ENCODE data around the gene CHAT.

The CHAT gene

DNA sequence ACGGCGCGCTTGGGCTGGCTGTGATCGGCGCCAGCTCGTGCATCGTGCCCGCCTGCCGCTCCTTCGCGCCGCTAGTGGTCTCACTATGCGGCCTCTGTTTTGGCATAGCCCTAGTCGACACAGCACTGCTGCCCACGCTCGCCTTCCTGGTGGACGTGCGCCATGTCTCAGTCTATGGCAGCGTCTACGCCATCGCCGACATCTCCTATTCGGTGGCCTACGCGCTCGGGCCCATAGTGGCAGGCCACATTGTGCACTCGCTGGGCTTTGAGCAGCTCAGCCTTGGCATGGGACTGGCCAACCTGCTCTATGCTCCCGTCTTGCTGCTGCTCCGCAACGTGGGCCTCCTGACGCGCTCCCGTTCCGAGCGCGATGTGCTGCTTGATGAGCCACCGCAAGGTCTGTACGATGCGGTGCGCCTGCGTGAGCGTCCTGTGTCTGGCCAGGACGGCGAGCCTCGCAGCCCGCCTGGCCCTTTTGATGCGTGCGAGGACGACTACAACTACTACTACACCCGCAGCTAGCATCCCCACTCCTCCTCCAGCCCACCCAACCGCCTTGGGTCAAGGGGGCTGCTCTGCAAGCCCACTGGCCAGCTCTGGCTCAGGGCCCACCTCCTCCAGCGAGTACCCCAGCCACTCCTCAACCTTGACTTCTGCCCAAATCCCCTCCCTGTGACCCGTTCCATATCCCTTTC, 1.9 kb upstream of the CHAT start:
- FAIRE-seq (peak; percentile 9), DNase-seq (ENCODE audit: low spot score) (no peak)

DNA sequence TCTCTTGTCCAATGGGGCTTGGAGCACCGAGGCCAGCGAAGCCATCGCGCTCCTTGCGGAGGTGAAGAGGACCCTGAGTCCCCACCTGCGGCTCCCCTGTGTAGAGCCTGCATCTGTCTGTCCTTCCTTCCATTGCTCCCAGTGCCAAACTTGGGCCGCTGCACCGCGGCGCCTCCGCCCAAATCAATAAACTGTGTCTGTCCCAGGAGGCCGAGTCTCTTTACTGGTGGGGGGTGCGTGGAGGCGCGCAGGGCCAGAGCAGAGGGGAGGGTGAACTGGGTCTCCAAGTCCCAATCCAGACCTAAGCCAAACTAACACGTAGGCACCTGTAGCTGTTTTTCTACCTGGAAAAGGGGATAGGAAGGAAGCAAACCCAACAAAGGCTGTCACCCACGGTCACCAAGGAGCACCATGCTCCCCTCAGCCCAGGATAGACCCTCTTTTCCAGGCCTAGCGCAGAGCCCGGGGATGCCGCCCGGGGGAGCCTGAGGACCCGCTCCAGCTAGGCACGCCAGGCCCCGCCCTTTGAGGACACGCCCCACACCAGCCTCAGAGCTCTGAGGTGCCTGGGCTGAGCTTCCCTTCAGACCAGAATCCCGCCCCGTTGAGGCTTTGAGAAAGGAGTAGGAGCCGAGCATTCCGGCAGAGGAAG, 1.2 kb upstream of the CHAT start:
- DNase-seq (ENCODE audit: low spot score) (peak; percentile 64), FAIRE-seq (no peak)

GRCh38 chr10:49613165-49613881, 514 bp upstream of the CHAT start:
- FAIRE-seq: no peak
- no peak for DNase-seq (ENCODE audit: low spot score)

DNA sequence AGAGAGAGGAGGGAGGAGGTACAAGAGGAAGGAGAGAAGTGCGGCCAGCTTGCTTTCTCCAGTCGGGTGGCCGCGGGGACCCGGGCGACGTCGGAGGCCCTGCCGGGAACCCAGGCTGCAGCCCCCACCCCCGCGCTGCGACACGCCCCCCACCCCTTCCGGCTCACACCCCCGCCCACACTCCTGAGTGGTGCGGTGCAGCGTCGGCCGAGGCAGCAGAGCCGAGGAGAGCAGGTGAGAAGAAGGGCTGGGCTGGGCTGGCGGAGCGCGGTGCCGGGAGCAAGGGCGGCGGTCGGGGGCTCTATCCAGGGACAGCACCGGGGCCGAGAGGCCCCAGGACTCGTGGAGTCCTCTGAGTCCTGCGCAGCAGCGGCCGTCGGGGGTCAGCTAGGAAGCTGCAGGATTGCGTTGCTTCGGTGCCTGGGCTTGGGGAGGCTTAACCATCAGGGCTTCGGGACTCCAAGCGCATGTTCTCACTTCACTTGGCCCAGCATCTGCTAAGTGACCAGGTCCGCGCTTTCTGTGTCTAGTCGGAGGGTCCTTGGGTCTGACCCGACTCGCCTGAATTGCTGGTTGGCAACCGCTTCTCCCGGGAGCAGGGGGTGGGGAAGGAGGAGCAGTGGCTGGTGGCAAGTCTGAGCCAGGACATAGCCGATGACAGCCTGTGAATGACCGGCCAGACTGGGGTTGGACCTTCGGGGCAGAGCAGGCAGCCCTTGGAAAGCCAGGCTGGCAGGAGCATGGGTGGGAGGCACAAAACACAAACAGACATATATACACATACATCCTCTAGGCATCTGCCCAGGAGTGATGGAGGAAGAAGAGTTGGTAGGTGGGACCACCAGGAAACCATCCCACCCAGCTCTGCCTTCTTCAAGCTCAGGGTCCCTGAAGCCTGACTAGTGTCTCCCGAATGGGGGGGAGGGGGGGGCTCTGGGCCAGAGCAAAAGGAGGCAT, 683 bp downstream of the CHAT start:
- no peak for FAIRE-seq
- no peak for DNase-seq (ENCODE audit: low spot score)

DNA sequence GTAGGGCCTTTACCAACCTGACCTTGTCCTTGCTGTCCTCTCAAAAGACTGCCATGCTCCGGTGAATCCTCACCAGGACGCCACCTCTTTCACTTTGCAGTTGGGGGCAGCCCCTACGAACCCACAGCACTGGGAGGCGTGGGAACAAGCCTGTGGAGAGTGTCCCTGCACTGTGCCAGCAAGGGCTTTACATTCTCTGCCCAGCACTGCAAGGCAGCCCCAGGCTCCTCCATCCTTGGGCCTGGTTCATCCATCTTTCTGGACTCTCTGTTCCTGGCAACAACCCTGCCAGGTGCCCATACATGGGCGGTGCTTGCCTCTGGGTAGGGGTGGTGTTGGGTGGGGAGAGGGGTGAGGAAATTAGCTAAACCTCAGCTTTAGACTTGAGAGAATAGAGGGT, 1.4 kb downstream of the CHAT start:
- FAIRE-seq: no peak
- DNase-seq (ENCODE audit: low spot score): no peak

GRCh38 chr10:49615721-49616120, 1.9 kb downstream of the CHAT start:
- peak; percentile 5 for FAIRE-seq
- DNase-seq (ENCODE audit: low spot score): no peak

DNA sequence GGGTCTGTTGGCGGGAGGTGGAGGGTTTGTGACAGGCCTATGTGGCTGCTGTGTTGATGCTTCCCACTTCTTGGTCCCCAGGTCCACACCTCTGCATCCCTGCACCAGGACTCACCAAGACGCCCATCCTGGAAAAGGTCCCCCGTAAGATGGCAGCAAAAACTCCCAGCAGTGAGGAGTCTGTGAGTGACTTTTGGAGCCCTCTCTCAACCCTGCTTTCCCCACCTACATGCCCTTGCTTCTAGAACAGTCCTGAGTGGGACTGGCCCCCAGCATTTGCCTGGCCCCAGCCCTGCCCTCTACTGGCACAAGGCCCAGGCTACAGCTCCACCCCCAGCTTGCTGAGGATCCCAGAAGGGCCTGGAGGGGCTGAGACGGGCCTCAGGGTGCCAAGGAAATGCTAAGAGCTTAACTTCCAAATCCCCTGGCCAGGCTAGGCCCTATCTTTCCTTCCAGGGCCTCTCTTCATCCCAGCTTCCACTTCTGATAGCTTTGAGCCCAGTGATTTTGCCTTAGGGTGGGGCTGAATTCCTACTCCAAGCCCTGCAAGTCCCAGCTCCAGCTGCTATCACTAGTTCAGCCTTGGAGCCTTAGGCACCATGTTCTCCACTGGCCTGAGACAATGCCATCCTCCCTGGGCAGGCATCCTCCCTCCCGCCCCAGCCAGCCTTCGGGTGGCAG, 2.7 kb downstream of the CHAT start:
- FAIRE-seq (no peak), DNase-seq (ENCODE audit: low spot score) (no peak)

GRCh38 chr10:49617121-49618020, 3.5 kb downstream of the CHAT start:
- DNase-seq (ENCODE audit: low spot score) (no peak), FAIRE-seq (no peak)

- no peak for DNase-seq (ENCODE audit: low spot score)
- no peak for FAIRE-seq
Observed at GRCh38 chr10:49618821-49619220, 5.0 kb downstream of the CHAT start.

GRCh38 chr10:49619613-49620012, 5.8 kb downstream of the CHAT start:
- FAIRE-seq (no peak), DNase-seq (ENCODE audit: low spot score) (no peak)

- FAIRE-seq (peak; percentile 44), DNase-seq (ENCODE audit: low spot score) (no peak)
Observed at GRCh38 chr10:49620286-49620810, 6.5 kb downstream of the CHAT start.

GRCh38 chr10:49620841-49621378, 7.1 kb downstream of the CHAT start:
- no peak for DNase-seq (ENCODE audit: low spot score)
- no peak for FAIRE-seq

DNA sequence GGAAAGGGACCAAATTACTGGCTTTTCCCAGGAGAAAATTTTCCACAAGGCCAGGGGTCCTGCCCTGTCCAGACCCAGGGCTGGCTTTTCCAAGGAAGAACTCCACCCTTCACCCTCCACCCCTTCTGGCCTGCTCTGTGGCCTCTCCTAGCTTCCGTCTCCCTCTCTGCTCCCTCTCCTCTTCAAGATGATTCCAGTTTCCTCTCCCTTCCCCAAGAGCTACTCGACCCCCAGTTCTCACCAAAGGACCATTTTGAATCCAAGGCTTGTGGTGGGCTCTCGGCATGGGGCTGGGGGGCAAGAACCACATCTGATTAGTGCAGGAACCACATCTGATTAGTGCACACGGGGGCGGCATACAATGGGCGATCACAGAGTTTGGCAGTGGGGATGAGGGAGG, 7.7 kb downstream of the CHAT start:
- no peak for FAIRE-seq
- DNase-seq (ENCODE audit: low spot score): no peak

DNA sequence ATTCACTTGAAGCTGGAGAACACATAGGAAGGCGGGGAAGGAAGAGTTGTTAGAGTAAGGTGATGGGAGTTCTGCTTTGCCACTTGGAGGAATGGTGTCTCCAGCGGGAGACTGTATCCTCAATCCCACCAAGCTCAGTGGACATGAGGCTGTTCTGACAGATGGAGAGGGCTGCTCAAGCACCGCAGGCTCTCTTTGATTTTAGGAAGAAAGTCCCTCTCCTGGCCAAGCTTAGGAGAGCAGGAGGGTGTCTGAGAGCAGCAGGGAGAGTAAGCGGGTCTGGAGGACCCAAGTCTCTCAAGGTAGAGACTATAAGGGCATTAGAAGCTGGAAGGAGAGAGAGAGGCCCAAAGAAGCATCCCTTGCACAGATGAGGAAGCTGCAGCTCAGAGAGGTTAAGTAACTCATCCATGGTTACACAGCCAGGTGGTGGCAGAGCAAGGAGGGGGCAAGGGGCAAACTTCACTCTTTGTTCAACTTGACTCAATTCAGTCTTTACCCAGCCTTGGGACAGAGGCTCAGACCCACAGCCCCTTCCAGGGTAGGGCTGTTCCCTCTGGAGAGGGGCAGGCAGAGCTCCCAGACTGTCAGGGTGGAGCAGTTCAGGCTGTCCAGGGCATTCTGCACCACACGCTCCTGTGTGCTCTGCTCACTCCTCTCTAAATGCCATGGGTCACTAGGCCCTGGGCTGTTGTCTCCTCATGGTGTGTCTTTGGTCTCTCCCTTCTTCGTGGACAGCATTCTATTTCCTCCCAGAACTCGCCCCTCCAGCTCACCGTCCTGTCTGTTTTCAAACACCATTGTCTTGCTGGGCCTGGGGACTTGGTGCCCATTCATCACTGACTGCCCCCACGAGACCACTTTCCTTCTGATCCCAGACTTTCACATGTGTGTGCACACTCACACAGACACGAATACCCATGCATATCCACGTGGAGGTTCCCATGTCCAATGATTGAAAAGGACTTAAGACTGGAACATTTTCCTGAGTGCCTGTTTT, 8.9 kb downstream of the CHAT start:
- DNase-seq (ENCODE audit: low spot score) (no peak), FAIRE-seq (no peak)

DNA sequence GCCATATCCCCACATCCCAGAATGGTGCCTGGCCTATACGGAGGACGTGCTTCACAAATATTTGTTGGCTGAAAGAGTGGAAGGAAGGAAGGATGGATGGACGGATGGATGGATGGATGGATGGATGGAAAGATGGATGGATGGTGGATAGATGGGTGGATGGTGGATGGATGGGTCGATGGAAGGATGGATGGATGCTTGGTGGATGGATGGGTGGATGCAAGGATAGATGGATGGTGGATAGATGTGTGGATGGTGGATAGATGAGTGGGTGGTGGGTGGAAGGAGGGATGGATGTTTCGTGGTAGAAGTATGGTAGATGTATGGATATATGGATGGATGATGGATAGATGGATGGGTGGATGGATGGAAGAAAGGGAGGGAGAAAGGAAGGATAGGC, 10.8 kb downstream of the CHAT start:
- no peak for DNase-seq (ENCODE audit: low spot score)
- FAIRE-seq: peak; percentile 91

DNA sequence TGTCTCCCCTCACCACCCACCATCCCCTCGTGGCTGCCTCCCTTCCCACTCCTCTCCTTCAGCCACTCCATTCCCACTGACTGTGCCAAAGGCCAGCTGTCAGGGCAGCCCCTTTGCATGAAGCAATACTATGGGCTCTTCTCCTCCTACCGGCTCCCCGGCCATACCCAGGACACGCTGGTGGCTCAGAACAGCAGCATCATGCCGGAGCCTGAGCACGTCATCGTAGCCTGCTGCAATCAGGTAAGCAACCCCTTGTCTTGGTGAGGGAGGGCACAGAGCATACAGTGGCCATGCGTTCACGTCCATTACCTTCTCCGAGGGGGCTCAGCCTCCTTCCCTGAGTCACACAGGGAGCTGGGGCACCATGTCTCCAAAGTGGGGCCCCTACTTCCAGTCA, 11.6 kb downstream of the CHAT start:
- DNase-seq (ENCODE audit: low spot score) (no peak), FAIRE-seq (peak; percentile 75)

DNA sequence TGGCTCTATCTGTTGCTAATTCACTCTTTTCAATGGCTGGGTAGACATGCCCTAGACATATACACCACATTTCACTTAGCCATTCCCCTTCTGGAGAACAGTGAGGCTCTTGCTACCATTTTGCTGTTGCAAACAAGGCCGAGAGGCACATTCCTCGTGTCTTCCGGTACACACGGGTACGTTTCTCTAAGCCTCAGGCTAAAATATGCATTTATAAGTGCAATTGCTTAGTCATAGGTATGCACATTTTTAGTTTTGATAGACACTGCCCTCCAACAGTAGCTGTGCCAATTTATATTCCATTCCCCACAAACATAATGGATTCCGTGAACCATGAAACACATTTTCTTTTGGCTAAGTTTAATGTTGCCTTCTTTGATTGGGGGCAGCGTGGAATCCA, 13.2 kb downstream of the CHAT start:
- DNase-seq (ENCODE audit: low spot score) (no peak), FAIRE-seq (no peak)

- DNase-seq (ENCODE audit: low spot score): no peak
Observed at GRCh38 chr10:49627644-49628247, 13.9 kb downstream of the CHAT start.

More at GRCh38 chr10:49627644-49628247, 13.9 kb downstream of the CHAT start:
- no peak for FAIRE-seq

Data from urothelium cell line (cell line).